SH-SY5Y (cell line): Measurements from ENCODE around the gene ABCA6.

Source experiments
- GATA2 ChIP-seq: IDR thresholded peaks from 2 replicates; pipeline ENCODE4 v1.6.1; 2011; ENCODE audit warnings: mild to moderate bottlenecking, low read depth, low read length
- GATA3 ChIP-seq: IDR thresholded peaks from 2 replicates; pipeline ENCODE4 v1.6.1; 2011; ENCODE audit warnings: low read depth, mild to moderate bottlenecking, low read length, moderate library complexity

DNA sequence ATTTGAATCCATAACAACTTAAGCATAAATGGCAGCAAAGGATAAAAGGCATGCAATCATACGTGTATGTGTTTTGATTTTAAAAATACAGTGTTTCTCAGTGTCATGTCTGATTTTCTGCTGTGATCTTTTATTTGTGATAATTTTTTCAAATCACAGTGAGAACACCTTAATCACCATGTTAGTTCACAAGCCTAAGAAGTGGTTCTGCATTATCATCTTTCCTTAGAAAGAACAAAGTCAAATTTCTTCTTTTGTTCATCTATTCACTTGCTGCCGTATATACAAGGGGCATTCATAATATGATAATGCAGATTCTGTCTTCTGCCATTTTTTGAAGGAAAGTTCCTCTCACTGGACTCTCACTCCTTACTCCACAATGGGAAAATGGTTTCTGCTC, 47.7 kb downstream of the ABCA6 start:
- TF ChIP-seq GATA2 = no peak
- no peak for TF ChIP-seq GATA3
